Mesenchymal stem cell (in vitro differentiated cells and primary cell): Measurements from ENCODE around the gene ZIC3.

Experiments
- DNase-seq: peaks from one replicate; pipeline ENCODE4 v3.0.0-alpha.2; 2013
- H2AFZ ChIP-seq: one replicate; pipeline ENCODE4 v1.6.1; 2013; ENCODE audit warnings: low read depth, mild to moderate bottlenecking, control low read depth, inconsistent platforms, low read length, moderate library complexity
- H2AK5ac ChIP-seq: 2 replicates; pipeline ENCODE4 v1.6.1; 2013; ENCODE audit warnings: low read length, moderate library complexity, mild to moderate bottlenecking, inconsistent platforms; ENCODE audit not compliant: severe bottlenecking
- H2BK120ac ChIP-seq: one replicate; pipeline ENCODE4 v1.6.1; 2013; ENCODE audit warnings: low read depth, mild to moderate bottlenecking, inconsistent platforms, low read length, moderate library complexity
- H2BK12ac ChIP-seq, 2 experiments: one replicate each; pipeline ENCODE4 v1.6.1; 2013; ENCODE audit warnings: inconsistent platforms in 2 of 2, low read length in 2 of 2, mild to moderate bottlenecking in 2 of 2, moderate library complexity in 2 of 2, control low read depth in 1 of 2
- H2BK15ac ChIP-seq: one replicate; pipeline ENCODE4 v1.6.1; 2013; ENCODE audit warnings: mild to moderate bottlenecking, low read depth, inconsistent platforms; ENCODE audit not compliant: poor library complexity, severe bottlenecking
- H2BK5ac ChIP-seq: 2 replicates; pipeline ENCODE4 v1.6.1; 2013; ENCODE audit warnings: low read depth, mild to moderate bottlenecking, low read length, control low read depth, inconsistent platforms; ENCODE audit not compliant: poor library complexity, severe bottlenecking
- H3K14ac ChIP-seq, 2 experiments: one replicate each; pipeline ENCODE4 v1.6.1; 2013; ENCODE audit warnings: inconsistent platforms in 2 of 2, low read length in 2 of 2, control low read depth in 1 of 2, mild to moderate bottlenecking in 1 of 2, moderate library complexity in 1 of 2
- H3K18ac ChIP-seq, 2 experiments: one replicate each; pipeline ENCODE4 v1.6.1; 2013; ENCODE audit warnings: inconsistent platforms in 2 of 2, low read length in 2 of 2, control low read depth in 1 of 2, low read depth in 1 of 2, mild to moderate bottlenecking in 1 of 2
- H3K23ac ChIP-seq, 2 experiments: one replicate each; pipeline ENCODE4 v1.6.1; 2013; ENCODE audit warnings: inconsistent platforms in 2 of 2, low read length in 2 of 2, mild to moderate bottlenecking in 2 of 2, moderate library complexity in 2 of 2, control low read depth in 1 of 2
- H3K27ac ChIP-seq: 2 replicates; pipeline ENCODE4 v1.5.1; 2013; ENCODE audit warnings: mild to moderate bottlenecking, moderate library complexity, low read length, control low read depth, inconsistent platforms; ENCODE audit not compliant: poor library complexity, severe bottlenecking
- H3K27me3 ChIP-seq, 2 experiments: 2 replicates each; pipeline versions ENCODE4 v1.6.1 to v1.7.0; 2013; ENCODE audit warnings: low read length in 2 of 2, mild to moderate bottlenecking in 2 of 2, moderate library complexity in 2 of 2, control low read depth in 1 of 2, inconsistent platforms in 1 of 2; ENCODE audit not compliant: control insufficient read depth in 1 of 2, insufficient read depth in 1 of 2
- H3K36me3 ChIP-seq, 2 experiments: 2 replicates each; pipeline versions ENCODE4 v1.6.1 to v1.7.0; 2013; ENCODE audit warnings: low read length in 2 of 2, control low read depth in 1 of 2, inconsistent platforms in 1 of 2, low read depth in 1 of 2, mild to moderate bottlenecking in 1 of 2; ENCODE audit not compliant: insufficient read depth in 2 of 2, control insufficient read depth in 1 of 2
- H3K4ac ChIP-seq, 2 experiments: one replicate each; pipeline ENCODE4 v1.6.1; 2013; ENCODE audit warnings: inconsistent platforms in 2 of 2, low read length in 2 of 2, mild to moderate bottlenecking in 2 of 2, moderate library complexity in 2 of 2, control low read depth in 1 of 2, low read depth in 1 of 2
- H3K4me1 ChIP-seq: 2 replicates; pipeline ENCODE4 v1.6.1; 2013; ENCODE audit warnings: low read depth, low read length, control low read depth; ENCODE audit not compliant: control insufficient read depth, insufficient read depth
- H3K4me2 ChIP-seq: 2 replicates; pipeline ENCODE4 v1.6.1; 2013; ENCODE audit warnings: low read length, mild to moderate bottlenecking, inconsistent platforms; ENCODE audit not compliant: poor library complexity, severe bottlenecking
- H3K4me3 ChIP-seq, 2 experiments: 2 replicates each; pipeline versions ENCODE4 v1.5.1 to v1.7.0; 2013; ENCODE audit warnings: low read length in 2 of 2, mild to moderate bottlenecking in 2 of 2, control low read depth in 1 of 2, low read depth in 1 of 2; ENCODE audit not compliant: insufficient read depth in 1 of 2
- H3K79me1 ChIP-seq: replicated peaks from 2 replicates; pipeline ENCODE4 v1.6.1; 2013; ENCODE audit warnings: mild to moderate bottlenecking, control low read depth, low read length, inconsistent platforms; ENCODE audit not compliant: poor library complexity, severe bottlenecking
- H3K9ac ChIP-seq: 2 replicates; pipeline ENCODE4 v1.7.0; 2013; ENCODE audit warnings: mild to moderate bottlenecking, low read length, moderate library complexity
- H3K9me3 ChIP-seq: 2 replicates; pipeline ENCODE4 v1.7.0; 2013; ENCODE audit warnings: mild to moderate bottlenecking, low read length; ENCODE audit not compliant: control insufficient read depth
- H4K8ac ChIP-seq: one replicate; pipeline ENCODE4 v1.6.1; 2013; ENCODE audit warnings: inconsistent platforms, mild to moderate bottlenecking, low read length, moderate library complexity
- H4K91ac ChIP-seq: one replicate; pipeline ENCODE4 v1.6.1; 2013; ENCODE audit warnings: mild to moderate bottlenecking, low read length, inconsistent platforms
- WGBS: methylation state at CpG from one replicate; pipeline ENCODE4 v1.1.7; 2013; ENCODE audit warnings: mixed read lengths; 5-methylcytosine and 5-hydroxymethylcytosine counted together

ZIC3 gene

DNA sequence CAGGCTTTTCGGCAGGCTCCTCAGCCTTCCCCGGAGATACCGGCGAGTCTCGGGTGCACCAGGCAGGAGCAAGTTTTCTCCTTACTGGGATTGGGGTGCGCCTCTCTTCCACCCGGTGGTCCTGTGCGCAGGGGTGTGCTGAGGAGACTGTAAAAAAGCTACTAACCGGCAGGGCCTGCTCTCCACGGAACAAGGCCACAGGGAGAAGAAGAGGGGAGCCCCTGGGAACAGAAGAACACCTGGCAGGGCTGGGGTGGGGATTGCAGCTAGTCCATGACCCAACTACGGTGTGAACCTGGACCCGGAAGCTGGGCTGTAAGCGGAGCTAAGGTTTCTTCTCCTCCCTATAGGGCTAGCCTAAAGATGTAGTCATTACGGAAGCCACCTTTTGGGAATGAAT, 17.7 kb upstream of the ZIC3 start:
- no peak overlapping the region for H2BK15ac ChIP-seq
- H3K9ac ChIP-seq: no peak overlapping the region
- H3K4me1 ChIP-seq: no peaks in the 10 kb centered on the region
- H2BK120ac ChIP-seq: no peak overlapping the region
- H2BK12ac ChIP-seq: no peak overlapping the region
- no peaks in the 10 kb centered on the region for H3K79me1 ChIP-seq
- H2BK5ac ChIP-seq: no peak overlapping the region
- no peak overlapping the region for H3K4ac ChIP-seq
- no peak overlapping the region for H3K14ac ChIP-seq
- H3K23ac ChIP-seq: no peak overlapping the region
- no peak overlapping the region for H2AFZ ChIP-seq
- H3K4me2 ChIP-seq: no peak overlapping the region
- H3K9me3 ChIP-seq: peaks cover 3% of the 10 kb centered on the region
- H4K8ac ChIP-seq: no peak overlapping the region
- H4K91ac ChIP-seq: no peak overlapping the region
- no peak overlapping the region for H3K18ac ChIP-seq
- no peaks in the 10 kb centered on the region for H3K36me3 ChIP-seq
- H3K27ac ChIP-seq: no peak overlapping the region
- no peak overlapping the region for H2AK5ac ChIP-seq
- H3K4me3 ChIP-seq: no peak overlapping the region
- DNase-seq: no peak
- peaks cover 53 to 72% of the 10 kb centered on the region in 2 experiments for H3K27me3 ChIP-seq
- 0% methylated on average over 11 of the region's 14 CpGs for WGBS

DNA sequence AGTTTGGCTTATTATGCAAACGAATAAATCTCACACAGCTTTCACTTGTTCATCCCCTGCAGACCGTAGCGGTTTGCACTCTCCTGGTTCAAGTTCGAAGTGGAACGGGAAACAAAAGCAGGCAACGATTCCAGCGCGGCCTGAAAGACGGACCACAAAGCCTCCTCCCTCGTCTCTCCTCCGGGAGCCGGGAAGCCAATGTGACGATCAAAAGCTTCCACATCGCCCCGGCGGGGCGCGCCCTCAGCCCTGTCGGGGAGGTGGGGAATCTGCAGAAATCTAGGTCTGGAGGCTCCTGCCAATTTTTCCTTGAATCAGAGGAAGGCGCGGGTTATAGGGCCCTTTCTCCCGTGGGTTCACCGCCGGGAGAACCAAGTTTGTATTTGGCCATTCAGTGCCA, 16.9 kb upstream of the ZIC3 start:
- Histone ChIP-seq H3K4ac (no peak overlapping the region), H2BK120ac (no peak overlapping the region), H3K36me3 (no peaks in the 10 kb centered on the region), H3K27me3 (peaks cover 53 to 72% of the 10 kb centered on the region in 2 experiments), H4K91ac (no peak overlapping the region), H2AFZ (no peak overlapping the region), H3K27ac (no peak overlapping the region), H3K4me2 (no peak overlapping the region), H2BK5ac (no peak overlapping the region), H3K14ac (no peak overlapping the region), H3K18ac (no peak overlapping the region), H3K9ac (no peak overlapping the region), H3K23ac (no peak overlapping the region), H2AK5ac (no peak overlapping the region), H3K79me1 (no peaks in the 10 kb centered on the region), H4K8ac (no peak overlapping the region), H3K9me3 (peaks cover 3% of the 10 kb centered on the region), H3K4me1 (no peaks in the 10 kb centered on the region), H3K4me3 (no peak overlapping the region), H2BK15ac (no peak overlapping the region), H2BK12ac (no peak overlapping the region)
- WGBS: 0% methylated on average over 16 of the region's 24 CpGs
- no peak for DNase-seq

DNA sequence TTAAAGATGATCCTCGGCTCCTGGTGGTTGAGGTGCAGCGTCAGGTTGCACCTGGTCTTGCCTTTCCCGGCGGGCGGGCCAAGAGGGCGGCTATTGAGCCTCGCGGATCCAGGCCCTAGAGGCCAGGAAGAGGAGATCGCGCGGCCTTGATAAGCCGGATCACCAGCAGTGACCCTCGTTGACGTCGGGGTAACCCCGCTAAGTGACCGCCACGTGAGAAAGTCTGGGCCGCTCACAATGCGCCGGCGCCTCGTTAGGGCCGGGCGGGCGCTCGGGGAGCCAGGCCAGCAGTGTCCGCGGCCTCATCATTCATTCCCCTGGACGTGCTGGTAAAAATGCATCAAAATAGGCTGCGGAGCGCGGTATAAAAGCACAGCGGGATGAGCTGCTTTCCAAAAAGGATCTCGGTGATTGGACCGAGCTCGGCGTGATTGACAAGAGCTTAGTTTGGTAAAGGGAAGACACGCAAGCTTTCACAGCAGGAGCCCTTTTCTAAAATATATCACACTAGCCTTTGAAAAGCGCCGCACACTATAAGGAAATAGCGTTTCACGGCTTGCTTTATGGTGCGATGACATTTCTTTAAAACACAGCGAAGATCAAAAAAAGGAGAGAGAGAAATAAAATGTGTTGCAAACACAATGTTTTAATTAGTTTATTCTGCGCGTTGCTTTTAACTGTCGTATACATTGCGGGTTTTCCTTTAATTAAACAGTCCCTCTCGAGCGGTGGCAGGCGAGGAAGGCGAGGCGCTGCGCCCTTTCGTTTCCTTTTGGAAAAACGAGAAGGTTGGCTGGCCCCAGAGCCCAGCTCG, 15.9 kb upstream of the ZIC3 start:
- no peak overlapping the region for H3K27ac ChIP-seq
- no peak overlapping the region for H2AK5ac ChIP-seq
- no peak overlapping the region for H2BK12ac ChIP-seq
- no peak overlapping the region for H3K4me3 ChIP-seq
- H3K9me3 ChIP-seq: peaks cover 3% of the 10 kb centered on the region
- DNase-seq: no peak
- no peak overlapping the region for H3K4ac ChIP-seq
- H2BK5ac ChIP-seq: no peak overlapping the region
- H2AFZ ChIP-seq: no peak overlapping the region
- H2BK120ac ChIP-seq: no peak overlapping the region
- H3K9ac ChIP-seq: no peak overlapping the region
- no peak overlapping the region for H3K18ac ChIP-seq
- H2BK15ac ChIP-seq: no peak overlapping the region
- no peaks in the 10 kb centered on the region for H3K4me1 ChIP-seq
- no peak overlapping the region for H3K4me2 ChIP-seq
- H3K14ac ChIP-seq: no peak overlapping the region
- H3K36me3 ChIP-seq: no peaks in the 10 kb centered on the region
- no peak overlapping the region for H3K23ac ChIP-seq
- H4K8ac ChIP-seq: no peak overlapping the region
- peaks cover 53 to 64% of the 10 kb centered on the region in 2 experiments for H3K27me3 ChIP-seq
- 3% methylated on average over 32 of the region's 58 CpGs for WGBS
- H4K91ac ChIP-seq: no peak overlapping the region
- no peaks in the 10 kb centered on the region for H3K79me1 ChIP-seq

DNA sequence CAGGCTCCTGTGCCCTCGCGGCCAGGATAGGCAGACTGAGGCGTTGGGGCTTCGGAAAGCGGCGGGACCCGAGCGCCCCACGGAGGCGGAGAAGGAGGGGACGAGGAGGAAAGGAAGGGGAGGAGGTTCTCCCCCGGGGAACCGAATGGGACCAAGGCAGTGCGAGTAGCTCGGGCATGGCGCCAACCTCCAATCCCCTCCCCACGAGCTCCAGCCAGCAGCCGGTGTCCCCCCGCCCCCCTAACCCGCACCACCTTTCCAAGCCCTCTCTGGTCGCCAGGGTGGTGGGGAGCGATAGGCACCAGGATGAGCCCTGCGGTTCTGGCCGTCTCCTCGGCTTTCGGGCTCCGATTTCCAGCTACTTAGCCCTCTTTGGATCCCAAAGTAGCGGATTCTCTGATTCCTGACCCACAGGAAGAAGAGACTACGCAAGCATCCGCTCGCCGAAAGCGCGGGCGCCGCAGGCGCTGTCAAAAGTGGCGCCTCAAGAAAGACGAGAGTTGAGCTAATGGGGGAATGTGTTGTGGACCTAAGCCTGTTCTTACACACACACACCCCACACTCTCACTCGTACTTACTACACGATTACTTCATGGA, 15.2 kb upstream of the ZIC3 start:
- DNase-seq: no peak
- no peak overlapping the region for H2AFZ ChIP-seq
- H3K36me3 ChIP-seq: no peaks in the 10 kb centered on the region
- no peaks in the 10 kb centered on the region for H3K79me1 ChIP-seq
- H3K9me3 ChIP-seq: peaks cover 3% of the 10 kb centered on the region
- H3K27ac ChIP-seq: no peak overlapping the region
- WGBS: 4% methylated on average over 9 of the region's 41 CpGs
- H4K8ac ChIP-seq: no peak overlapping the region
- no peak overlapping the region for H3K4me3 ChIP-seq
- H3K18ac ChIP-seq: no peak overlapping the region
- H3K4me2 ChIP-seq: no peak overlapping the region
- no peak overlapping the region for H2BK120ac ChIP-seq
- H3K27me3 ChIP-seq: peaks cover 53 to 59% of the 10 kb centered on the region in 2 experiments
- H2AK5ac ChIP-seq: no peak overlapping the region
- no peak overlapping the region for H3K23ac ChIP-seq
- H3K14ac ChIP-seq: no peak overlapping the region
- no peak overlapping the region for H4K91ac ChIP-seq
- H3K4ac ChIP-seq: no peak overlapping the region
- no peak overlapping the region for H3K9ac ChIP-seq
- H2BK15ac ChIP-seq: no peak overlapping the region
- H2BK12ac ChIP-seq: no peak overlapping the region
- no peak overlapping the region for H2BK5ac ChIP-seq
- no peaks in the 10 kb centered on the region for H3K4me1 ChIP-seq
